ENCODE measurements around the gene LGALSL. TPM values are rescaled to one million over a fixed set of nuclear protein-coding genes. Genes with fewer than 3 reads are reported as not detected.

The LGALSL gene
- total and polyA plus RNA-seq, 12 donors: 5.3 to 24.8 (median 11.0) TPM

GRCh38 chr2:64421201-64421600 is 32.8 kb upstream of the LGALSL start:
- TF ChIP-seq CTCF (IDR thresholded peaks at IDR 0.05): no peak
- Histone ChIP-seq H3K27ac (peak overlapping the region in 1 of 10 donors; percentile 49), H3K27me3 (no peaks in the 10 kb centered on the region), H3K36me3 (no peaks in the 10 kb centered on the region), H3K4me1 (peaks cover 0 to 10% (median 0%) of the 10 kb centered on the region in 9 donors), H3K9me3 (no peaks in the 10 kb centered on the region), H3K4me3 (no peak overlapping the region)
- ATAC-seq (no peak), DNase-seq (no peak)
- 96 to 99% methylated on average over 5 of the region's 5 CpGs for WGBS, 2 donors
- intact Hi-C loops (cut with DNase I): no loop called here

GRCh38 chr2:64422466-64422865 is 31.5 kb upstream of the LGALSL start:
- Histone ChIP-seq H3K36me3 (no peaks in the 10 kb centered on the region), H3K4me3 (no peak overlapping the region), H3K4me1 (peaks cover 0 to 17% (median 4%) of the 10 kb centered on the region in 9 donors), H3K27me3 (no peaks in the 10 kb centered on the region), H3K27ac (no peak overlapping the region), H3K9me3 (no peaks in the 10 kb centered on the region)
- no peak for DNase-seq
- intact Hi-C loops (cut with DNase I): no loop called here
- peak in 1 of 8 donors; percentile 30 for ATAC-seq
- WGBS, 2 donors: 81 to 93% methylated on average over 1 of the region's 1 CpG
- no peak for TF ChIP-seq CTCF (IDR thresholded peaks at IDR 0.05)

GRCh38 chr2:64423303-64423702 is 30.7 kb upstream of the LGALSL start:
- no peak for DNase-seq
- Histone ChIP-seq H3K4me1 (peaks cover 0 to 17% (median 4%) of the 10 kb centered on the region in 9 donors), H3K27me3 (no peaks in the 10 kb centered on the region), H3K36me3 (no peaks in the 10 kb centered on the region), H3K9me3 (no peaks in the 10 kb centered on the region), H3K4me3 (no peak overlapping the region), H3K27ac (no peak overlapping the region)
- no peak for TF ChIP-seq CTCF (IDR thresholded peaks at IDR 0.05)
- no peak for ATAC-seq
- intact Hi-C loops (cut with DNase I): no loop called here

- ATAC-seq (no peak), DNase-seq (no peak)
- no peaks in the 10 kb centered on the region for H3K36me3 ChIP-seq
- no peaks in the 10 kb centered on the region for H3K27me3 ChIP-seq
- no peaks in the 10 kb centered on the region for H3K9me3 ChIP-seq
- H3K4me3 ChIP-seq: no peak overlapping the region
- H3K27ac ChIP-seq: no peak overlapping the region
- 91 to 96% methylated on average over 3 of the region's 3 CpGs for WGBS, 2 donors
- no peak for TF ChIP-seq CTCF (IDR thresholded peaks at IDR 0.05)
- intact Hi-C loops (cut with DNase I): no loop called here
- peaks cover 0 to 17% (median 4%) of the 10 kb centered on the region in 9 donors for H3K4me1 ChIP-seq
Observed at GRCh38 chr2:64424416-64424987, 29.5 kb upstream of the LGALSL start.
